Activated CD8-positive, alpha-beta T cell treated with anti-CD3 and anti-CD28 coated beads for 36 hours (primary cell): Measurements from ENCODE around the gene SCAF11. TPM values are rescaled to one million over a fixed set of nuclear protein-coding genes. Genes with fewer than 3 reads are reported as not detected.

ENCODE experiments used
- ATAC-seq: fragments of 200-7000 bp; cut with Tn5 transposase; one replicate; pipeline ENCODE4 v1.10.0; 2021; ENCODE audit warnings: mild to moderate bottlenecking, moderate library complexity
- CTCF ChIA-PET: fragments of 350-600 bp; sonication (Branson Sonifier 250); formaldehyde crosslinking; loops from one replicate; lab custom pipeline; 2021; ENCODE audit warnings: antibody characterized with exemption; lab: Charles Lee
- POLR2A ChIA-PET: fragments of 350-600 bp; sonication (Branson Sonifier 250); formaldehyde crosslinking; loops from one replicate; lab custom pipeline; 2021; ENCODE audit warnings: antibody characterized with exemption; lab: Charles Lee
- DNase-seq: peaks from one replicate; pipeline ENCODE4 v3.0.0-alpha.2; 2020
- H3K27ac Mint-ChIP-seq: one replicate; pipeline ENCODE4 v1.8.0; 2021; ENCODE audit warnings: mild to moderate bottlenecking, mixed read lengths
- H3K27me3 Mint-ChIP-seq: one replicate; pipeline ENCODE4 v1.8.0; 2021; ENCODE audit warnings: mixed read lengths
- H3K36me3 Mint-ChIP-seq: one replicate; pipeline ENCODE4 v1.8.0; 2021; ENCODE audit warnings: low read depth, mixed read lengths
- H3K4me1 Mint-ChIP-seq: one replicate; pipeline ENCODE4 v1.8.0; 2021; ENCODE audit warnings: low read depth, mixed read lengths
- H3K4me3 Mint-ChIP-seq: one replicate; pipeline ENCODE4 v1.8.0; 2021; ENCODE audit warnings: mild to moderate bottlenecking, moderate library complexity, mixed read lengths
- H3K9me3 Mint-ChIP-seq: one replicate; pipeline ENCODE4 v1.8.0; 2021; ENCODE audit warnings: mixed read lengths
- intact Hi-C: fragments of 100-400 bp; cut with micrococcal nuclease; formaldehyde crosslinking; loops from one replicate; pipeline ENCODE4 v1.10.0; 2022
- total RNA-seq, 2 experiments: library from RNA; stranded (reverse); gene quantifications; one replicate each; pipeline ENCODE4 v1.2.3, GENCODE V29; 2021
- TF ChIP-seq, protein P1 (sequence below): fragments of 200-600 bp; IDR thresholded peaks from one replicate; pipeline ENCODE4 v1.8.0; 2022; ENCODE audit warnings: antibody characterized with exemption, mild to moderate bottlenecking

SCAF11 gene
- total RNA-seq, 2 experiments from 2014 or later = 110 to 117 TPM

DNA sequence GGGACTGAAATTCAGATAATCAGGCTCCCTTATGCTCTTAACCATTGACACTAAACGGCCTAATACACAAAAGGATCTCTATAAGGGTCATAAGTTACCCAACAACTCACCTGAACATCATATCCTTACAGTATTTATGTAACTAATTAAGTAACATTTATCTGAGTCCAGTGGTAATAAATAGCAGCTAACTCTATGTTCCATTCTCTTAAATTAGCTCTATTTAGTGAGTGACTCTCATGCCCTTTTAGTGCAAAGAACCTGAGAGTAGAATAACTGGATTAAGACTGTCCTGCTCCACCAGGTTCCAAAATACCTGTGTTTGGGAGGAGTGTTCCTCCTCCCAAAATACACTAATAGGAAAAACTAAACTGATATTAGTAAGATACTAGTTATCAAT, 9.8 kb downstream of the SCAF11 start:
- intact Hi-C loops = no loop called here
- no peak for DNase-seq
- peaks cover 40% of the 10 kb centered on the region for H3K36me3 Mint-ChIP-seq
- ChIA-PET POLR2A (no interaction called here), CTCF (interaction anchor here (1.2 kb wide), 1 partner anchor 8 kb away, joined by 3 read pairs; no protein-coding TSS in a partner anchor)
- H3K27me3 Mint-ChIP-seq = no peaks in the 10 kb centered on the region
- H3K27ac Mint-ChIP-seq = no peak overlapping the region
- no peak for ATAC-seq
- peaks cover 86% of the 10 kb centered on the region for H3K4me1 Mint-ChIP-seq
- TF ChIP-seq, protein P1, sequence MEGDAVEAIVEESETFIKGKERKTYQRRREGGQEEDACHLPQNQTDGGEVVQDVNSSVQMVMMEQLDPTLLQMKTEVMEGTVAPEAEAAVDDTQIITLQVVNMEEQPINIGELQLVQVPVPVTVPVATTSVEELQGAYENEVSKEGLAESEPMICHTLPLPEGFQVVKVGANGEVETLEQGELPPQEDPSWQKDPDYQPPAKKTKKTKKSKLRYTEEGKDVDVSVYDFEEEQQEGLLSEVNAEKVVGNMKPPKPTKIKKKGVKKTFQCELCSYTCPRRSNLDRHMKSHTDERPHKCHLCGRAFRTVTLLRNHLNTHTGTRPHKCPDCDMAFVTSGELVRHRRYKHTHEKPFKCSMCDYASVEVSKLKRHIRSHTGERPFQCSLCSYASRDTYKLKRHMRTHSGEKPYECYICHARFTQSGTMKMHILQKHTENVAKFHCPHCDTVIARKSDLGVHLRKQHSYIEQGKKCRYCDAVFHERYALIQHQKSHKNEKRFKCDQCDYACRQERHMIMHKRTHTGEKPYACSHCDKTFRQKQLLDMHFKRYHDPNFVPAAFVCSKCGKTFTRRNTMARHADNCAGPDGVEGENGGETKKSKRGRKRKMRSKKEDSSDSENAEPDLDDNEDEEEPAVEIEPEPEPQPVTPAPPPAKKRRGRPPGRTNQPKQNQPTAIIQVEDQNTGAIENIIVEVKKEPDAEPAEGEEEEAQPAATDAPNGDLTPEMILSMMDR = no peak
- H3K4me3 Mint-ChIP-seq = no peak overlapping the region
- H3K9me3 Mint-ChIP-seq = peaks cover 3% of the 10 kb centered on the region

DNA sequence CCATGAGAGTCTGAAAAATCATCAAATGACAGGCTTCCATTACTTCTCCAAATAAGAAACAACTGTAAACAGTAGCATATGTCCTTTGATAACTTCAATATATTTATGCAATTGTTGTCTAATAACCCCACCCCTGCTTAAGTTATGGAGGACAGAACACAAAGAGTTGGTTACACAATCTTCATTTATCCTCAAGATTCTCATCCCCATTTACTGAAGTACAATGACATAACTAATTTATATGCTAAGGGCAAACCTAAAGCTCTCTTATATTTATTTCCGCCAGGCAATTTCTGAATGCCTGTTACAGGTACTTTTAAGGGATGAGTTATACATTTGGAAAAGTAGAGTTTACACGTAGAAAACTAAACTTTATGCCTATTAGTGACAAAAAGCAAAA, 12.3 kb downstream of the SCAF11 start:
- DNase-seq = no peak
- H3K4me3 Mint-ChIP-seq = no peak overlapping the region
- peaks cover 86% of the 10 kb centered on the region for H3K4me1 Mint-ChIP-seq
- ChIA-PET CTCF (no interaction called here), POLR2A (interaction anchor here (1.2 kb wide), 1 partner anchor 9 kb away, joined by 3 read pairs; no protein-coding TSS in a partner anchor)
- H3K27ac Mint-ChIP-seq = no peak overlapping the region
- intact Hi-C loops = no loop called here
- ATAC-seq = no peak
- H3K9me3 Mint-ChIP-seq = peaks cover 5% of the 10 kb centered on the region
- H3K27me3 Mint-ChIP-seq = no peaks in the 10 kb centered on the region
- TF ChIP-seq, protein P1 = no peak
- H3K36me3 Mint-ChIP-seq = peaks cover 44% of the 10 kb centered on the region

DNA sequence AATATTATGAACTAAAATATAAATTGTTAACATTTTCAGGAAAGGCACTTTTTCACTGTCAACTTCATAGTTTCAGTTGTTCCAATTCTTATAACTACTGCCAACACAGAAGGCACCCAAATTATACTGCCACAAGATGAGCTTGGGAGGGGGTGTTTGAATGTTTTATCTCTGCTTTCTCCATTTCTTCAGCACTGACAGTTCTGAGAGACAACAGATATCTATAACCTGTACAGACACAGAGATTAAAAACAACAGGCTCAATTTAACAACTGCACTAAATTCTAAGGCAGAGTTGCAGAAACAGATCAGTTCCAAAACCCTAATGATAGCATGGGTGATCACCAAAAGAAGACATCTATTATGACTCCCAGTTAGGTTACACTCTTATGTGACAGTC, 12.8 kb downstream of the SCAF11 start:
- H3K27ac Mint-ChIP-seq = no peak overlapping the region
- POLR2A ChIA-PET = interaction anchor here (1.2 to 1.3 kb wide), 2 partner anchors 9 to 14 kb away, joined by 3 read pairs; no protein-coding TSS in a partner anchor
- H3K4me1 Mint-ChIP-seq = peaks cover 84% of the 10 kb centered on the region
- CTCF ChIA-PET = interaction anchor here (1.5 kb wide), 1 partner anchor 11 kb away, joined by 3 read pairs; no protein-coding TSS in a partner anchor
- ATAC-seq (no peak), DNase-seq (no peak)
- no peaks in the 10 kb centered on the region for H3K27me3 Mint-ChIP-seq
- TF ChIP-seq, protein P1 = no peak
- no peak overlapping the region for H3K4me3 Mint-ChIP-seq
- intact Hi-C loops = no loop called here
- peaks cover 42% of the 10 kb centered on the region for H3K36me3 Mint-ChIP-seq
- peaks cover 8% of the 10 kb centered on the region for H3K9me3 Mint-ChIP-seq

DNA sequence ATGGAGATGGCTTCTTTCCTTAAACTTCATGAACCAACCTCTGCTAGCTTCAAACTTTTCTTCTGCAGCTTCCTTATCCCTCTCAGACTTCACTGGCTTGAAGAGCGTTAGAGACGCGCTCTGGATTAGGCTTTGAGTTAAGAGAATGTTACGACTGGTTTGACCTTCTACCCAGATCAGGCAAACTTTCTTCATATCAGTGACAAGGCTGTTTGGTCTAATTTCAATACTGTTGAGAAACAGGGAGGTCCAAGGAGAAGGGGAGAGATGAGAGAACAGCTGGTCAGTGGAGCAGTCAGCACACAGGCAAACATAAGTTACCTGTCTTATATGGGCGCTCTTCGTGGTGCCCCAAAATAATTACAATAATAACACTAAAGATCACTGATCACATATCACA, 14.9 kb downstream of the SCAF11 start:
- no peak overlapping the region for H3K27ac Mint-ChIP-seq
- intact Hi-C loops = no loop called here
- H3K27me3 Mint-ChIP-seq = no peaks in the 10 kb centered on the region
- peaks cover 8% of the 10 kb centered on the region for H3K9me3 Mint-ChIP-seq
- TF ChIP-seq, protein P1 = no peak
- POLR2A ChIA-PET = interaction anchor here (1.1 to 1.4 kb wide), 2 partner anchors 10 to 14 kb away, joined by 3 to 6 read pairs; partner anchors contain the start of gene SCAF11
- H3K4me1 Mint-ChIP-seq = peaks cover 81% of the 10 kb centered on the region
- no peak overlapping the region for H3K4me3 Mint-ChIP-seq
- ATAC-seq = no peak
- CTCF ChIA-PET = interaction anchor here (0.9 kb wide), 1 partner anchor 216 kb away, joined by 3 read pairs; no protein-coding TSS in a partner anchor
- no peak for DNase-seq
- peaks cover 50% of the 10 kb centered on the region for H3K36me3 Mint-ChIP-seq

DNA sequence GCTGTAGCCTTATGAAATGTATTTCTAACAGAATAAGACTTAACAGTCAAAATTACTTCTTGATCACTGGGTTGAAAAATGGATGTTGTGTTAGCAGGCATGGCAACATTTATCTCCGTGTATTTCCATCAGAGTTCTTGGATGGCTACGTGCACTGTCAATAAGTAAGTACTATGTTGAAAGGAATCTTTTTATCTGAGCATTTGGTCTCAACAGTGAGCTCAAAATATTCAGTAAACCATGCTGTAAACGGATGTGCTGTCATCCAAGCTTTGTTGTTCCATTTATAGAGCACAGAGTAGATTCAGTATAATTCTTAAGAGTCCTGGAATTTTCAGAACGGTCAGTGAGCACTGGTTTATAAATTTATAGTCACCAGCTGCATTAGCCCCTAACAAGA, 15.5 kb downstream of the SCAF11 start:
- Mint-ChIP-seq H3K27ac (no peak overlapping the region), H3K4me1 (peaks cover 80% of the 10 kb centered on the region), H3K4me3 (no peak overlapping the region), H3K36me3 (peaks cover 55% of the 10 kb centered on the region), H3K27me3 (no peaks in the 10 kb centered on the region), H3K9me3 (peaks cover 8% of the 10 kb centered on the region)
- ATAC-seq (no peak), DNase-seq (no peak)
- ChIA-PET POLR2A (interaction anchor here (0.8 to 1.4 kb wide), 3 partner anchors 11 to 15 kb away, joined by 3 to 6 read pairs (median 3); partner anchors contain the start of gene SCAF11), CTCF (interaction anchor here (0.9 kb wide), 1 partner anchor 215 kb away, joined by 3 read pairs; no protein-coding TSS in a partner anchor)
- TF ChIP-seq, protein P1 = no peak
- intact Hi-C loops = no loop called here
